ENCODE measurements around the gene XYLT2. TPM values are rescaled to one million over a fixed set of nuclear protein-coding genes. Genes with fewer than 3 reads are reported as not detected.

The XYLT2 gene
- total RNA-seq, 1 donor from 2014 or later, result 21.4 TPM

DNA sequence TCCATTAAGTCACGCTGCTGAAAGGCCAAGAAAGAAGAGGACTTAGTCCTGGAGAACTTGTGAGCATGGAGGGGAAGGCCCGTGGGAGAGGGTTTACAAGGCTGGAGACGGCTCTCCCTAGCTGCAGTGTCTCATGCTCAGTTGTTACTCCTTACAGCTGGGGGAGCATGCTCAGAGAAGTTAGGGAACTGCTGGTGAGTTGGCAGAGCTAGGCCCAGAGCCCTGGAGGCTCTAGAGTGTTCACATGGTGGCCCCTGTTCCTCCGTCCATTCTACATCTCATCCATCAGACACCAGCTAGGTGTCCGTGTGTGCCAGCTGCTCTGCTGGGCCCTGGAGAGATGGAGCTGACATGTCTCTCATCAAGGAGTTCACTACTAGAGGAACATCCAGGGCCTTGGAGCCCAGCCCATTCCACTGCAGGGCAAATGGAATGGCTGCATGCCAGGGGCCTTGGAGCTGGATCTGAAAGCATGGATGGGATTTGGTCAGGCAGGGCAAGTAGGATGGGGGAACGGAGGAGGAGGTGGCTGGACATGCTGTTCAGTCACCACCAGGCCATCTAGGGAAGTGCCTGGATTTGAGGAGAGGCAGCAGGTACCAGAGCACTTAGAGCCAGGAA, 6.3 kb downstream of the XYLT2 start:
- Mint-ChIP-seq H3K4me3 (no peak overlapping the region), H3K27ac (peak overlapping the region; percentile 36)

DNA sequence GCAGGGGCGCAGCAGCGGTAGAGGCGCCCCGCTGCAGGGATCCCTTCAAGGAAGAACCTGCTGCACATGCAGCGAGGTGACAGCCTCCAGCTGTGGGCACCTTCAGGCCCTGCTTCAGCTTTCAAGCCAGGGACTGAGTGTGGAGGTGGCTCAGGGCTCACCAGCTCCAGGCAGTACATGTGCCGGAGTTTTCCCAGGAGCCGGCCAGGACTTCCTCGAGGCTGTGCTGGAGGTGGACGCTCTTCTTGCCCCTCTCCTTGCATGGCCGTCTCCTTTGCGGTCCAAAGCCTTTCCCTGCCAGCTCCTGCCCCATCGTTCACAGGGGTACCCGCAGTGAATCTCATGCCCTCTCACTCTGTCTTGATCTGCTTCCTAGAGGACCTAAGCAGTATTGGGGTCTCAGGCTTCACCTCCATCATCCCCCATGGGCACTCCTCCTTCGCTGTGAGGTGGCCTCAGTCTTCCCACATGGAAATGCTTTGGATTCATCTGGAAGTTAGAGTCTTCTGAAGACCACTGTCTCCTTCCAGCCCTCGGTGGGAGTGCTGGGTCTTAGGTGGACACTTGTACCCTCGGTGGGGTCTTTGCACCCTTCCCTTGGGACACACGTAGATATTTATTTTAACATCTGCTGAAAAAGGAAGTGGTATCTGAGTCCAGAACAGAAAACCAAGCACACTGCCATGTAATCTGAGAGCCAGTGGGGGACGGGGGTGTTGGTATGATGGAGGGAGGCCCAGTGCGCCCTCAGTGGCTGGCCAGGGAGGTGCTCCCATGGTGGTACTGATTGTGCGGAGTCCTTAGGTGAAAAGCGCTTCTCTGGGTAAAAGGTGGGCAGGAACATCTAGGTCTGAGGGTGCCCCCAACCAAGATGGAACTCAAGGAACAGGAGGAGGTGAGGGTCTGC, 7.0 kb downstream of the XYLT2 start:
- intact Hi-C loops (cut with micrococcal nuclease), result no loop called here
- ATAC-seq (ENCODE audit: low read depth) (no peak), DNase-seq (no peak)
- peaks cover 5% of the 10 kb centered on the region for H3K4me1 Mint-ChIP-seq
- ChIA-PET POLR2A (interaction anchor here (1.4 kb wide), 1 partner anchor 9 kb away, joined by 4 read pairs; no protein-coding TSS in a partner anchor), CTCF (interaction anchor here (1.2 kb wide), 1 partner anchor 9 kb away, joined by 4 read pairs; no protein-coding TSS in a partner anchor)
- no peak overlapping the region for H3K4me3 Mint-ChIP-seq
- H3K36me3 Mint-ChIP-seq (ENCODE audit: low read depth), result peaks cover 38% of the 10 kb centered on the region
- H3K27ac Mint-ChIP-seq, result peak overlapping the region; percentile 36
- no peaks in the 10 kb centered on the region for H3K9me3 Mint-ChIP-seq
- H3K27me3 Mint-ChIP-seq, result no peaks in the 10 kb centered on the region
- TF ChIP-seq, protein P1, sequence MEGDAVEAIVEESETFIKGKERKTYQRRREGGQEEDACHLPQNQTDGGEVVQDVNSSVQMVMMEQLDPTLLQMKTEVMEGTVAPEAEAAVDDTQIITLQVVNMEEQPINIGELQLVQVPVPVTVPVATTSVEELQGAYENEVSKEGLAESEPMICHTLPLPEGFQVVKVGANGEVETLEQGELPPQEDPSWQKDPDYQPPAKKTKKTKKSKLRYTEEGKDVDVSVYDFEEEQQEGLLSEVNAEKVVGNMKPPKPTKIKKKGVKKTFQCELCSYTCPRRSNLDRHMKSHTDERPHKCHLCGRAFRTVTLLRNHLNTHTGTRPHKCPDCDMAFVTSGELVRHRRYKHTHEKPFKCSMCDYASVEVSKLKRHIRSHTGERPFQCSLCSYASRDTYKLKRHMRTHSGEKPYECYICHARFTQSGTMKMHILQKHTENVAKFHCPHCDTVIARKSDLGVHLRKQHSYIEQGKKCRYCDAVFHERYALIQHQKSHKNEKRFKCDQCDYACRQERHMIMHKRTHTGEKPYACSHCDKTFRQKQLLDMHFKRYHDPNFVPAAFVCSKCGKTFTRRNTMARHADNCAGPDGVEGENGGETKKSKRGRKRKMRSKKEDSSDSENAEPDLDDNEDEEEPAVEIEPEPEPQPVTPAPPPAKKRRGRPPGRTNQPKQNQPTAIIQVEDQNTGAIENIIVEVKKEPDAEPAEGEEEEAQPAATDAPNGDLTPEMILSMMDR (IDR thresholded peaks at IDR 0.05), result no peak

More for the DNA sequence above, 6.3 kb downstream of the XYLT2 start:
- ChIA-PET POLR2A (interaction anchor here (1.4 kb wide), 1 partner anchor 10 kb away, joined by 4 read pairs; no protein-coding TSS in a partner anchor), CTCF (interaction anchor here (1.2 kb wide), 1 partner anchor 10 kb away, joined by 4 read pairs; no protein-coding TSS in a partner anchor)
- Mint-ChIP-seq H3K36me3 (ENCODE audit: low read depth) (peaks cover 34% of the 10 kb centered on the region), H3K27me3 (no peaks in the 10 kb centered on the region), H3K4me1 (peaks cover 11% of the 10 kb centered on the region), H3K9me3 (no peaks in the 10 kb centered on the region)
- no peak for ATAC-seq (ENCODE audit: low read depth)
- TF ChIP-seq, protein P1 (IDR thresholded peaks at IDR 0.05), result no peak
- intact Hi-C loops (cut with micrococcal nuclease), result no loop called here
- no peak for DNase-seq

DNA sequence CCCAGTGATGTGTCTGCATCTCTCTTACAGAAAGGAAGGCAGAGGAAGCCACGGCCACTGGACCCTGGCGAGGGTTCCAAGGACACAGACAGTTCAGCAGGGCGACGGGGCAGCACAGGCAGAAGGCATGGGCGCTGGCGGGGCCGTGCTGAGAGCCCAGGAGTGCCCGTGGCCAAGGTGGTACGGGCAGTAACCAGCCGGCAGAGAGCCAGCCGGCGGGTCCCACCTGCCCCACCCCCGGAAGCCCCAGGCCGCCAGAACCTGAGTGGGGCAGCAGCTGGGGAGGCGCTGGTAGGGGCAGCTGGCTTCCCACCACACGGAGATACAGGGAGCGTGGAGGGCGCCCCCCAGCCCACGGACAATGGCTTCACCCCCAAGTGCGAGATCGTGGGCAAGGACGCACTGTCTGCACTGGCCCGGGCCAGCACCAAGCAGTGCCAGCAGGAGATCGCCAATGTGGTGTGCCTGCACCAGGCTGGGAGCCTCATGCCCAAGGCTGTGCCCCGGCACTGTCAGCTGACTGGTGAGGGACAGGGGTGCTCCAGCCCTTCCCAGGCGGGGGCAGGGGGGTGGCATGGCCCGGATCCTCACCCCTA, 7.8 kb downstream of the XYLT2 start:
- peaks cover 45% of the 10 kb centered on the region for H3K36me3 Mint-ChIP-seq (ENCODE audit: low read depth)

DNA sequence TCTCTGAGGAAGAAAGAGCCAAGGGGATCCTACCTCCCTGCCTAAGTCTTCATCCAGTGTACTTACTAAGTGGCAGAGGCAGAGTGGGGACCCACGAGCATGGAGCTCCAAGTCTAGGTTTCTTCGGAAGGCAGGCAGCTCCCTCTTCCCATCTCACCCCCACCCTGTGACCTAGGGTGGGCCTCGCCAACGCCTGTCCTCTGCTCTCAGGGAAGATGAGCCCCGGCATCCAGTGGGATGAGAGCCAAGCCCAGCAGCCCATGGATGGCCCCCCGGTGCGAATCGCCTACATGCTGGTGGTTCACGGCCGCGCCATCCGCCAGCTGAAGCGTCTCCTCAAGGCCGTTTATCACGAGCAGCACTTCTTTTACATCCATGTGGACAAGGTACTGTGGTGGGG, 8.3 kb downstream of the XYLT2 start:
- TF ChIP-seq, protein P1 (IDR thresholded peaks at IDR 0.05), result no peak
- H3K4me1 Mint-ChIP-seq, result no peaks in the 10 kb centered on the region
- H3K36me3 Mint-ChIP-seq (ENCODE audit: low read depth), result peaks cover 50% of the 10 kb centered on the region
- H3K27ac Mint-ChIP-seq, result no peak overlapping the region
- ATAC-seq (ENCODE audit: low read depth), result no peak
- no peak overlapping the region for H3K4me3 Mint-ChIP-seq
- DNase-seq, result no peak
- H3K9me3 Mint-ChIP-seq, result no peaks in the 10 kb centered on the region
- POLR2A ChIA-PET, result no interaction called here
- CTCF ChIA-PET, result no interaction called here
- H3K27me3 Mint-ChIP-seq, result no peaks in the 10 kb centered on the region
- intact Hi-C loops (cut with micrococcal nuclease), result no loop called here

More for the DNA sequence above, 7.8 kb downstream of the XYLT2 start:
- H3K27me3 Mint-ChIP-seq, result no peaks in the 10 kb centered on the region
- no peak overlapping the region for H3K27ac Mint-ChIP-seq
- H3K4me3 Mint-ChIP-seq, result no peak overlapping the region
- ChIA-PET CTCF (no interaction called here), POLR2A (no interaction called here)
- ATAC-seq (ENCODE audit: low read depth) (no peak), DNase-seq (no peak)
- intact Hi-C loops (cut with micrococcal nuclease), result no loop called here
- H3K9me3 Mint-ChIP-seq, result no peaks in the 10 kb centered on the region
- TF ChIP-seq, protein P1 (IDR thresholded peaks at IDR 0.05), result no peak
- H3K4me1 Mint-ChIP-seq, result peaks cover 2% of the 10 kb centered on the region

DNA sequence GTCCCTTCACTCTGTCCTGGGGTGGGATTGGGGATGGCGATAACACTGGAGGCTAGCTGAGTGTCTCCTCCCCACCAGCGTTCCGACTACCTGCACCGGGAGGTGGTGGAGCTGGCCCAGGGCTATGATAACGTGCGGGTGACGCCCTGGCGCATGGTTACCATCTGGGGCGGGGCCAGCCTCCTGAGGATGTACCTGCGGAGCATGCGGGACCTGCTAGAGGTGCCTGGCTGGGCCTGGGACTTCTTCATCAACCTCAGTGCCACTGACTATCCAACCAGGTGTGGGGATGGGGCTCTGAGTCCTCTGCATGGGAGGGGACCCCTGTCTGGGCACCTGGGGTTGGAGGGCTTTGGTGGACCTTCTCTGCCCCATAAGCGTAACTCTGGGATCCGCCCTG, 8.8 kb downstream of the XYLT2 start:
- Mint-ChIP-seq H3K4me3 (no peak overlapping the region), H3K27ac (no peak overlapping the region), H3K9me3 (no peaks in the 10 kb centered on the region), H3K4me1 (no peaks in the 10 kb centered on the region), H3K27me3 (no peaks in the 10 kb centered on the region), H3K36me3 (ENCODE audit: low read depth) (peaks cover 52% of the 10 kb centered on the region)
- intact Hi-C loops (cut with micrococcal nuclease), result no loop called here
- TF ChIP-seq, protein P1 (IDR thresholded peaks at IDR 0.05), result no peak
- no peak for ATAC-seq (ENCODE audit: low read depth)
- CTCF ChIA-PET, result no interaction called here
- POLR2A ChIA-PET, result no interaction called here
- DNase-seq, result no peak
